COR-L47 (cell line): ENCODE results near the gene FAM136A.
"Not testable (repeated sequence)": the region's sequence is repeated elsewhere in the genome, so short reads cannot be mapped to it uniquely, and the experiment has no call there.

Experiments
- DNase-seq: peaks from one replicate; lab custom pipeline; 2025; lab: John Stamatoyannopoulos, UW

The FAM136A gene

GRCh38 chr2:70301344-70302194, at the start of gene FAM136A:
FAM136A (minus strand) TSS chr2:70302067; CDS start chr2:70302011, 56 bp downstream.
- DNase-seq, result peak; percentile 82

GRCh38 chr2:70349921-70350685, 48.2 kb upstream of the FAM136A start:
- DNase-seq, result no peak

GRCh38 chr2:70347831-70348230, 46.0 kb upstream of the FAM136A start:
- peak; percentile 15 for DNase-seq

DNA sequence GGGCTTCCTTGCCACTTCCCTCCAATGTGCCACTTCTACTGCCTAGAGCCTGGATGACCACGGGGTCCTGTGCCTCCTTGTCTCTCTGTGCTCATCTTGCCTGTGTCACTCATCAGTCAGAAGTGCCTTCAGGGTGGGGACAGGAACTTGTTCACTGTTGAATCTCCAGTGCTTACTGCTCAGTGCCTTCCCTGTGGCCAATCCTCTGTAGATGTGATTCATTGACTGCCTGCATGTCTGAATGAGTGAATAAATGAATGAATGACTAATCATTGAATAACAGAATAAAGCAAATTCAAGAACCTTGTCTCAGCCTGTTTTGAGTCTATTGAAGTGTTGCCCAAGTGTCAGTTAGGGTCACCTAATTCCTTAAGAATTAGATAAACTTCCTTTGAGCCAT, 42.3 kb upstream of the FAM136A start:
- DNase-seq, result no peak

GRCh38 chr2:70341477-70341765, 39.6 kb upstream of the FAM136A start:
- no peak for DNase-seq

GRCh38 chr2:70340761-70341476, 39.1 kb upstream of the FAM136A start:
- DNase-seq, result peak; percentile 42

GRCh38 chr2:70340075-70340474, 38.2 kb upstream of the FAM136A start:
- no peak for DNase-seq

GRCh38 chr2:70336552-70336951, 34.7 kb upstream of the FAM136A start:
- DNase-seq, result no peak

DNA sequence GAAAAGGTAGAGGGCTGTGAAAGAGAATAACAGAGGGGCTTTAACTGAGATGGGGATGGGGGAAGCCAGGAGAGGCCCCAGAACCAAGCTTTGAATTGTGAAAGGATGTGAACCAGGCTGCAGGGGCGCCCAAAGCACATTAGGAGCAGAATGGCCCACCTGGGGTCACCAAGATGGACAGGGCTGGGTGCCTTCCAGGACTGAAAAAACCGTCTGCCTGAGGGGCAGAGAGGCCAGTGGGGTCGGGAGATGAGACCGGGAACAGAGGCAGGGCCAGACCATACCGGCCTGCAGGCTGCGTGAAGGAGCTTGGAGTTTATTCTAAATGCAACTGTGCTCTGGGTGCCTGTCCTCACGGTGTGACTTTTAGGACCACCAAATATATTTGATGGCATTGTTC, 29.1 kb upstream of the FAM136A start:
- no peak for DNase-seq

- DNase-seq, result no peak
Observed at GRCh38 chr2:70330476-70330875, 28.6 kb upstream of the FAM136A start.

- DNase-seq, result peak; percentile 69
Observed at GRCh38 chr2:70328921-70329561, 27.2 kb upstream of the FAM136A start.

- no peak for DNase-seq
Observed at GRCh38 chr2:70325875-70326274, 24.0 kb upstream of the FAM136A start.

DNA sequence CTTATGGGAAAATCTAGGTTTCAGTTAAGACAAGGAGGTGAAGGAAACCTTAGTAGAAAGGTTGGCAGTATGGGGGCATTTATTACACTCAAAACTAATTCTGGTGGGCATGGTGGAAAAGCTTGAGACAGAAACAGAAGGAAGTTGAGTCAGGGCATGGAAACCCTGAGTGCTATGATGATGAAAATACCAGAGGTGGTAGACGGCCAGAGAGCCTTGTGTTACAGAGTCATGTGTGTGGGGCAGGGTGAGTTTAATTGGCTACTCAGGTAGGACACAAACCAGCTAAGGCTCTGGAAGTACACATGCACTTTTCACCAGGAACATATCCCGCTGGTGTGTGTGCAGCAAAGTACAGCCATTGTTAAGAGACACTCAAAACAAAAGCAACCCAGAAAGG, 20.7 kb upstream of the FAM136A start:
- no peak for DNase-seq

DNA sequence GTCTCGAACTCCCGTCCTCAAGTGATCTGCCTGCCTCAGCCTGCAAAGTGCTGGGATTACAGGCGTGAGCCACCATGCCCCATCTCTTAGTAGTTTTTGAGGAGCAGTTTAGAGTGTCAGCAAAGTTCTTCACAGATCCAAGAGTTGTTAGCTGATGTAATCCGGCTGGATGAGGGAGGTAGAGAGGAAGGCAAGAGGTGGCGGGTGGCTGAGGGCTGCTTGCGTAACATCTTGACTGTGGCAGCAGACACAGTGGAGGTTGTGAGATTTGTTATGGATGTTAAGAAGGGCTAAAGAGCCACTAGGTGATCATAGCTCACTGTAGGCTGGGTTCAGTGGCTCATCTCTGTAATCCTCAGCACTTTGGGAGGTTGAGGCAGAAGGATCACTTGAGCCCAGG, 19.5 kb upstream of the FAM136A start:
- DNase-seq, result no peak

GRCh38 chr2:70314640-70315039, 12.8 kb upstream of the FAM136A start:
- DNase-seq, result no peak

GRCh38 chr2:70312560-70312959, 10.7 kb upstream of the FAM136A start:
- no peak for DNase-seq

DNA sequence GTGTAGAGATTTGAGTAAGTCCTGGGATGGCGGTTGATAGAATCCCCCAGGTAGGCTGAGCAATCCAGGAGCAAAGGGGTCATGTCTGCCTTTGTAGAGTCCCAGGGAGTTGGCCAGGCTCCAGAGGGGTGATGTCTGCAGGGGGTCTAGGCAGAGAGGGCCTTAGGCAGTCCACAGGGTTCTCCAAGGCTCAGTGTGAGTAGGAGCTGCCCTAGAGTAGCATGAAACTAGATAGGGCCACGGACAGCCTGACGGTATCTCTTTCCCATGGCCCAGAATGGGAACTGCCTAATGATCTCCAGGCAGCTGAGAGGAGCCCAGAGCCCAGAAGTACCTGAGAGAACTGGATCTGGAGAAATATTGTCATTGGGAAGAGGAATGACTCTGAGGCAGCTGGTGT, 9.0 kb upstream of the FAM136A start:
- DNase-seq, result no peak

DNA sequence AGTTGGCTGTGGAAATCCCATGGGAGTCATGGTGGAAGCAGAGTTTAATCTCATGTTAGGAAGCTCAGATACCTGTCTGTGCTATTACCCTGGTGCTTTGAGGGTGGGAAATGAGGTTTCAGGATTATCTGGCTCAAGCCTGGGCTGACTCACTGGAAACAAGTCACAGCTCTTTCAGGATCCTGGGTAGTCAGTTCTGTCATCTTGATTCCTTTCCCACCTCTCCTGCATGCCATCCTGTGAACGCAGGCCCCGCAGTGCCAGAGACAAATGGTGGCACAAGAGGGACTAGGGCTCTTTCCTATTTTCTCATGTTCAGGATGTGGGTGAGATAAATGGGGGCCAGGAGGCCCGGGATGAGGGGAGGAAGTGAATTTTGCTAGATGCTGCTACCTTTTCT, 3.7 kb upstream of the FAM136A start:
- DNase-seq, result no peak

GRCh38 chr2:70304498-70304897, 2.6 kb upstream of the FAM136A start:
- DNase-seq, result no peak

GRCh38 chr2:70303186-70303585, 1.3 kb upstream of the FAM136A start:
- DNase-seq, result no peak

GRCh38 chr2:70302195-70302546, 304 bp upstream of the FAM136A start:
- not testable (repeated sequence) for DNase-seq

GRCh38 chr2:70300771-70301343, 1.0 kb downstream of the FAM136A start:
- DNase-seq, result no peak
